HG02973 (cell line): Measurements from ENCODE around the gene TBC1D22B.

ENCODE experiments used
- ATAC-seq: cut with Tn5 transposase; IDR thresholded peaks from one replicate; pipeline ENCODE4 v1.9.1; 2021; ENCODE audit warnings: moderate library complexity; ENCODE audit not compliant: unreplicated experiment

TBC1D22B gene

DNA sequence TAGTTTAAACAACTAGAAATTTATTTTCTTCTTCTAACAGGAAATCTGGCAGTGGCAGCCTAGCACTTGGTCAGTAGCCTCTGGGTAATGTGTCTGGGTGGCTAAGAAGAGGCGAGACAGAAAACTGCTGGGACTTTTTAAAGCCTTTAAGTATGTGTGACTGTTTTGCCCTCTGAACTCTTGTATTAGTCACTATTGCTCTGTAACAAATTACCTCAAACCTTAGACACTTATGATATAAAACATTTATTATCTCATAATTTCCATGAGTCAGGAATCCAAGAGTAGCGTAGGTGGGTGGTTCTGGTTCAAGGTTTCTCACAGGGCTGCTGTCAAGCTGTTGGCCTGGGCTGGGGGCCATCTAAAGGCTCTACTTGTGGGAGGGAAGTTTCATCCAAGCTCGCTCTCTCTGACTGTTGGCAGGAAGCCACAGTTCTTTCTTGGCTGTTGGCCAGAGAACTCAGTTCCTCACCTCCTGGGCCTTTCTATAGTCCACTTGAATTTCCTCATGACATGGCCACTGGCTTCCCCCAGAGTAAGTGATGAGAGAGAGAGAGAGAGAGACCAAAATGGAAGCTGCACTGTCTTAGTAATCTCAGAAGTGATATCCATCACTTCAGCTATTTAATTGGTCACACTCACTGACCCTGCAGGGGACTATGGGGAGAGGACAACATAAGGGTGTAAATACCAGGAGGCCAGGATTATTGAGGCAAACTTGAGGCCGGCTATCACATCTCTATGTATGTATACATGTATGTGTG, 17.4 kb upstream of the TBC1D22B start:
- ATAC-seq = peak; percentile 71

DNA sequence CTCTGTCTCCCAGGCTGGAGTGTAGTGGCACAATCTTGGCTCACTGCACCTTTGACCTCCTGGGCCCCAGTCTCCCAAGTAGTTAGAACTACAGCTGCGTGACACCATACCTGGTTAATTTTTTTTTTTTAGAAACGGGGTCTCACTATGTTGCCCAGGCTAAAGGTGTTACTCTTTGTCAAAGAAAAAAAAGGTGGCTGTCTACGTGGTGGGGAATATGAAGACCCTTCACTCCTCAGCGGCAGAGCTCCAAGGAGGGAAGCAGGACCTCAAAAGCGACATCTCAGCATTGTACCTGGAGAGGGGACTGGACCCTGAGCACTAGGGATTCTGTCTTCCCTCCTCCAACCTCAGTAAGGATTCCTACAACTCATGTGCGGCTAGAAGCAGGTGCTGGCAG, 16.4 kb upstream of the TBC1D22B start:
- ATAC-seq = no peak

DNA sequence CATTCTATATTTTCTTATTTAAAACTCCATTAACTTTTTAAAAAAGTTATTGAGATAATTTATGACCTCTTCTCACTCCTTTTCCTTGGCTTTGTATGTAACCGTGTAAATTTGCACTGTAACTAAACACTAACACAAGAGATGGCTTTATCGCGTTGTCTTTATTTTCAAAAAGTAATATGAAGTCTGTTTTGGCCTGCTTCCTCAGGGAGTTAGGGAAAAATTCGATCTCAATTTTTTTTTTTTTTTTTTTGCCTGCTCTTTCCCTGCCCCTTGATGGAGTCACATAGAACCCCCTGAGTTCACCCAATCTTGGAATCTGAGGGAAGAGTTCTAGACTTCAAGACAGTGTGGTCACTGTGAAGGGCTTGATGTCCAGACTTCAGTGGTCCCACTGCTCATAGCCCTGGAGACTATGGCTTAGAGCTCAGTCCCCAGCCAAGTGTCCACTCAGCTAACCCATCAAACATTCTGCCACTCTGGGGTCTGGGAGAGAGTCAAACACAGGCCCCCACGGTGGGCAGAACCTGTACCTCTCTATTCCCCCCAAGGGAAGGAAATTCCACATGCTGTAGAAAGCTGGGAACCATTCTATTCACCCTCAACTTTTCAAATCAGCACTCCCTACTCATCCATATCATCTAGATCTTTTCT, 15.7 kb upstream of the TBC1D22B start:
- no peak for ATAC-seq

DNA sequence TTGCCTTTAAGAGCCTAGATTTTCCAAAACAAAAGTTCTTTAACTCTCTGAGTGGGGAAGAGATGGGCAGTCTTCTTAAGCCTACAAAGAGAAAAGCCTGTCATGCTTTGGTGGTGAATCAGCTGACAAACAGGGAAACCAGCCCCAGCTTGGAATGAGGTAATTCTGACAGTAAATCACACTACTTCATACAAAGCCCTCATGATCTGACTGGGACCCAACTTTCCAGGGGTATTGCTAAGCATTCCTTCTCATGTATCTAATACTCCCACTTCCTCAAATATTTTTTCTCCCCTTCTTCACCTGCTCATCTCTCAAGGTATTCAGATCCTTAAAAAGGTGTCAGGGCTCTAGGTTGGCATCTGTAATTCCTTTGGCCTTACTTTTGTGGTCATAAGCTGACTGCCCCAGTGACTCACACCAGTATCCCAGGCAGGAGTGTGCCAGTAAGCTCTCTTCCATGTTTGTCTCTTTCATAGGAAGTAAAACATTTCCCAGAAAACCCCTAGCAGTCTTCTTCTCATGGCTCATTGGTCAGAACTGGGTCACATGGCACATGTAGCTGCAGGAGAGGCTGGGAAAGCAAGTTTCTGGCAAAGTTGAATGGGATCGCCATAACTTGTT, 15.0 kb upstream of the TBC1D22B start:
- no peak for ATAC-seq

DNA sequence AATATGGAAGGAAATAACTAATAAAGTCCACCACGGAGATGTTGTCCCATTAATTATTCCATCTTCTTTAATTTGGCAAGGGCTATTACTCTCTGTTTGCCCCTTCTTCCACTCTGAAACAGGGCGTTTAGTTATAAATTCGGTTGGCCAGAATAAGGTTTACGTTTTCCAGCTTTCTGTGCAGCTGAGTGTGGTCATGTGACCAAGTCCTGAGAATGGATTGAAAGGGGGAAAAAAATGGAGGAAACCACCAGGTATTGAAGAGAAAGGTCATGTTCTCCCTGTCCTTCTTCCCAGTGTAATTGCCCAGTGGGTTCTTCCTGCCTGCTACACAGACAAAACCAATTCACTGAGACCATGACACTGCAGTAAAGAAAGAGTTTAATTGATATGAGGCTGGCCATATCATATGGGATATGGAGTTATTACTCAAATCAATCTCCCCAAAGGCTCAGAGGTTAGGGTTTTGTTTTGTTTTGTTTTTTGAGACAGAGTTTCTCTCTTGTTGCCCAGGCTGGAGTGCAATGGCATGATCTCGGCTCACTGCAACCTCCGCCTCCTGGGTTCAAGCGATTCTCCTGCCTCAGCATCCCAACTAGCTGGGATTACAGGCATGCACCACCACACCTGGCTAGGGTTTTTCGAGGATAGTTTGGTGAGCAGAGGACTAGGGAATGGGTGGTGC, 14.3 kb upstream of the TBC1D22B start:
- ATAC-seq = no peak

DNA sequence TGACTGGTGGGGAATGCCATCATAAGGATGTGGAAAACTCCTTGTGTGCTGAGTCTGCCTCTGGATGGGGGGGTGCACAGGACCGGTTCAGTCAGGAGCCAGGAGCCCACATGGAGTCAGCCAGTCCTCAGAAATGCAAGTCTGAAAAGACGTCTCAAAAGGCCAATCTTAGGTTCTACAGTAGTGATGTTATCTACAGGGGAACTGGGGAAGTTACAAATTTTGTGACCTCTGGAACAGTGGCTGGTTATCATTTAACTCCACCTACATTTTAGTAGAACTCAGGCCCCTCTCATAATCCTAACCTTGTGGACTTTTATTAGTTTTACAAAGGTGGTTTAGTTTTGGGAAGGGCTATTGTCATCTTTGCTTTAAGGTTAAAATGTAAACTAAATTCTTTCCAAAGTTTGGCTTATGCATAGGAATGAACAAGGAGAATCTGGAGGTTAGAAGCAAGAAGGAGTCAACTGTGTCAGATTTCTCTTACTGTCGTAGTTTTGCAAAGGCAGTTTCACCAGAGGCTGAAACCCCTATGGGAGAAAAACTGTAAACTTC, 13.7 kb upstream of the TBC1D22B start:
- no peak for ATAC-seq

DNA sequence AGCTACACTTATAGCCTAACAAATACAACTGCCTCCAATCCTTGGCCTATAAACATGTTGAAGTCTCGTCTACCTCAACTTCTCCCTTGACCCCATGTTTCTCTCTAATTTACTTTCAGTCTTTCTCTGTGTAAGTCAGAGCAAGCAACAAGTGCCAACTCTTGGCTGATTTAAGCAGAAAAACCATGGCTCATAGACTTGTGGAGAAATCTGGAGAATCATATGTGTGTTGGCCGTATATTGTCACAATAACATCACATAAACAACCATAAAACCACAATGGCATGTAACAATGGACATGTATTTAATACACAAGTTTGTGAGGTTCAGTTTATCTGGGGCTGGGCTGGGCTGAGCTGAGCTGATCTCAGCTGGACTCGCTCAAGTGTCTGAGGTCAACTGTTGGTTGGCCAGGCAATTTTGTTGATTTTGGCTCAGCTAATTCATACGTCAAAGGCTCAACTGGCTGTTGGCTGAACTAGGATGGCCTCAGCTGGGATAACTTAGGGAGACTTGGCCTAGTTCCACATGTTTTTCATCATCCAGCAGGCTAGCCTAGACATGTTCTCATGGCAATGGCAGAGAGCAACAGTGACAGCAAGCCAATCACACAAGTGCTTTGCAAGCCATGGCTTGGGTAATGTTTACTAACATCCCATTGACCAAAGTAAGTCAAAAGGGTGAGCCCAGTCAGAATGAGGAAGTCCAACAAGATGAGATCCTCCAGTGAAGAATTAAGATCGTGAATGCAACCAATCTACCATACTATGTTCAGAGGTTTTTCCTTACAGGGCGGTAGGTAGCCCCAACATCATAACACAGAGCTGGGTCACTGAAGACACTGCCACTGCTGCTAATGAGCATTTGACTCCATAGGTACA, 12.9 kb upstream of the TBC1D22B start:
- no peak for ATAC-seq

DNA sequence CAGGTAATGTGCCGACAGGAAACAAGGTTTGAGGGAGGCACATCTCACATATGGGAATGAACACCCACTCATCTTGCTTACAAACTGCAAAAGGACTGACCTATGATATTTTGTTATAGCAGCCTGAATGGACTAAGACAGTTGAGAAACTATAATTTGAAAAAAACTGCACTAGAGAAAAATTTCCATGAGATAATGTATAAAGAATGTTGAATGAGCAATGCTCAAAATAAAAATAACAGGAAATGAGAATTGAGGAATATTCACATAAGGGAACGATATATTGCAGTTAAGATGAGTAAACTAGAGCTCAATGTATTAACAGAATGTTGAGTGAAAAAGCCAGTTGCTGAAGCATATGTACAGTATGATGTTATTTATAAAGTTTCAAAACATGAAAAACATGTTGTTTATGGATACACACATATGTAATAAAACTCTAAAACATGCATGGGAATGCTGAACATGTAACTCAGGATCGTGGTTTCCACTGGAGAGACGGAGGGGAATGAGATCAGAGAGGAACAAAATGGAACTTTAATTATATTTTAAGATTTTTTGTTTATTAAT, 6.3 kb upstream of the TBC1D22B start:
- ATAC-seq = no peak

DNA sequence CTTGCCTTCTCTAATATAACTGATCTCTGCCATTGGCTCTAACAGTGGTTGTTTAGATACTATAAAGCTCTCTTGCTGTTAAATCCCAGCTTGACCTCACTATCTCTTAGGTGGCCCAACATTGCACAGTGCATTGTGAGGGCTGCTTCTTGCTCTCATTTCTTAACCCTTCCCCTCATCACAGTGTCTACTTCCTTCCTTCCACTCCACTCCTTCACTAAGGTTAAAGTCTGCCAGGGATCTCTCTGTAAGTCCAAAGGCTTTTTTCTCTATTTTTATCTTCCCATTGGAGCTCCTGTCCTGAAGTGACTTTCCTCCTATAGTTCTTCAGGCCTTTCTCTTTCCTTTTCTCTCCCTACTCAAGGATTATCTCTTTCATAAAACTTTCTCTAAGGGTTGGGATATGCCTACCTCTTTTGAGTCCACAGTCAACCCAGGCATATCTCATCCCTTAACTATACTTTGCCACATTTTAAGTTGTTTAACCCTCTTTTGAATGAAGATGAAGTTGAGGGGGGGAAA, 4.0 kb upstream of the TBC1D22B start:
- no peak for ATAC-seq

DNA sequence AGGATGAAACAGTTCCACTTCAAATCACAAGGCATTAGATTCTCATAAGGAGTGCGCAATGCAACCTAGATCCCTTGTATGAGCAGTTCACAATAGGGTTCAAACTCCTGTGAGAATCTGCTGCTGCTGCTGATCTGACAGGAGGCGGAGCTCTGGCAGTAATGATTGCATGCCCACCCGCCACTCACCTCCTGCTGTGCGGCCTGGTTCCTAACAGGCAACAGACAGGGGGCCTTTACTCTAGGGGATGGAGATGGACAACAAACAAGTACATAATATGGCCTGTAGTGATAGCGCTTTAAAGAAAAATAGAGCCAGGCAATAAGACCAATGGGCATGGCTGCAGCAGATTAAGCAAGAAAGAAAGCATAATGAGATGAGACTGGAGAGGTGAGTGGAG, 2.7 kb upstream of the TBC1D22B start:
- ATAC-seq = no peak

DNA sequence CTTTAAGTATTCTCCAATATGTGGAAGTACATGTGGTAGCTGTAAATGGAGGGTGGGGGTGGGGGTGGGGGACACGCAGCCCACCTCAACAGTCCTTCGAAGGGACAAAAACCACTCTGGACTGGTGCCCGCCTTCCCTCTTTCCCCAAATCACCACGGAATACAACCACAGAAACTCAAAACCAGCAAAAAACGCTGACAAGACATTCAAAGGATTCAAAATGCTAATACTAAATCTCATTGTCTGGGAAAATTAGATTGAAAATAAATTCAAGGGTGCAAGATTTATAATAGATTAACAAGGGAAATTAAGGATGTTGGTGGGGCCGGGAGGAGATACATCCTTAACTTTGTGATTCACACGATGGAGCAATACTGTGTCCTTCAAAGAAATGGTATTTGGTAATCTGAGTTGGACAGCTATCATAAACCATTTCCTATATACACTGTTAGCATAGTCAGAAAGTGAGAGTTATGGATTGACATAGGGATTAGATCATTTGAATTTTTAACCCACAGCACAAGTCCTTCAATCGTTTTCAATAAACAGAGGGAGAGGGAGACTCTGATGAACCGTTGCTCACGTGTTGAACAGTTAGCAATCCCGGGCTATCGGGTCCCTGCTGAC, 766 bp upstream of the TBC1D22B start:
- ATAC-seq = no peak

DNA sequence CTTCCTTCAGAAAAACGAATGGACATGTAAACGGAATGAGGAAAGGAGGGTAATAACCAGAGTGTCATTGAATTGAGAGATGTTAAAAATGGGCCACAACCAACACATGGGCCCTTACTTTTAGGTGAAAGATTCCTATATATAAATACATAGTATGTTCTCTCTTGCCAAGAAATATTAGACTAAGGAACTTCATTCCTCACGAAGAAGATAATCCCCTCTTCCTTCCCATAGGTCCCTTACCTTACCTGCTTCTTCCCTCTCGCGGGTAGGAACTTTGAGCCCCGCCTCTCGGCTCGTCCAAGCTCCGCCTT, 295 bp upstream of the TBC1D22B start:
- no peak for ATAC-seq

DNA sequence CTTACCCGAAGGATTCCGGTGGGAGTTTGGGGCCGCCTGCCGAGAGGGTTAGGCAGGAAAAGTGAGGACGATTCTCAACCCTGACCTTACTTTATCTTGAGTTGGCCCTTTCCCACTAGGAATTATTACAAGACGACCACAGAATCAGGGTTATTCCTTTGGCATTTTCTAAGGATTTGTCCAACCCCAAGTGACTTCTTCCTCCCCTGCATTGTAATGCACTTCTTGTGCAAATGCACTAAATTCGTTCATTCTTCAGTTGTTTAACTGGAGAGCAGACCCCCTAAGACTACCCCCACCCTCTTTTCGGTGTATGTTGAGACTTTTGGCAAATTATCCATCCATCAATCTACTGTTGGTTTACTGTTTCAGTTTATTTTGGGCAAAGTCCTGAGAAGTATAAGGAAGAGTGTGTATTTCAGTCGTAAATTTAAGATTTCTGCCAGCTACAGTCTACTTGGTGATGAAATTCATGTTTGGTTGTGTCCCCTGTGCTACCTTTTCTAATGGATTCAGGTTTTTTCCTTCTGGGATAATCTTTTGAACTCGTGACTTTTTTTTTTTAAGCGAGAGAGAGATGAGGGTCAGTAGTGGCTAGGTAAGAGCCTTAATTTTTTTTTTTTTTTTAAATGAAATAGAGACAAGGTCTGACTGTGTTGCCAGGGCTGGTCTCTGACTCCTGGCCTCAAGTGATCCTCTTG, 983 bp downstream of the TBC1D22B start:
- ATAC-seq = no peak

DNA sequence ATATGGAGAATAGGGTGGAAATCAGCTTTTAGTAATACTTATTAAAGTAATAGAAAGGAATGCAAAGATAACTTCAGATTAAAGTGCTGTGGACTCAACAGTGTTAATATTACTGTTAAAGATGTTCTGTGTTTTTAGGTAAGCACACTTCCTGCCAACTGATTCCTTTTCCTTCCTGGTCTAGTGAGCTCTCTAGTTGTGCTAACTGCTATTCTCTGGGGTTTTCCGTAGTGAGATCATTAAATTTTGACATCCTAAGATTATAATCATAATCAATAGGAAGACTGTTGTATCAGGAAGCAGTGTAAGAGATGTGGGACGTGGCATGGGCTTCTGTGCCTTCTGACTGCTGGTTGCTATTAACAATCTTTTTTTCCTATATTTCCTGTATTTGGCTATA, 1.6 kb downstream of the TBC1D22B start:
- ATAC-seq = no peak

DNA sequence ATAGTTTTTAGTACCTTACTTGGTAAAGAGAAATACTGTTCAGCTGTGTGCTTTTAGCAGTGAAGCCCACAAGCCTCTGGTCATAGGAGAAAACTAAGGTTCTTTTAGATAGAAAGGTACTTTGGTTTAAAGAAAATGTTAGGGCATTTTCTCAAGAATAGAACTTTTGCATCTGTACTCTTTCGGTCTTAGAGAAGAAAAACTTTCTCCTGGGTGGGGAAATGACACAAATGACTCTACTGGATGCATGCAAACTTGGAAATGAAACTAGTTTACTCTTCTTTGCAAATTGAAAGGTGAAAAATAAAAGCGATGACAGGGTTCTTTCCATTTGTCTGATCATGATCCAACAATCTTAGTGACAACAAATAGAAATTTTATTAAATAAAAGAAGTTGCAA, 2.5 kb downstream of the TBC1D22B start:
- no peak for ATAC-seq

DNA sequence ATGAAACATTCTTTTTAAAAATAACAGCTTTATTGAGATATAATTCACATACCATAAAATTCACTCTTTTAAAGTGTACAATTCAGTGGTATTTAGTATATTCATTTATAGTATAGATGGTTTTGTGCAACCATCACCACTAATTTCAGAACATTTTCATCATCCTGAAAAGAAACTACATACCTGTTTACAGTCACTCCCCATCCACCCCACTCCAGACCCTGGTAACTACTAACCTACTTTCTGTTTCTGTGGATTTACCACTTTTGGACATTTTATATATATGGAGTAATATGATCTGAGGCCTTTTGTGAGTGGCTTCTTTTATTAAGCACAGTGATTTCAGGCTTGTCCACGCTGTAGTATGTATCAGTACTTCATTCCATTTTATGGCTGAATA, 2.9 kb downstream of the TBC1D22B start:
- no peak for ATAC-seq

DNA sequence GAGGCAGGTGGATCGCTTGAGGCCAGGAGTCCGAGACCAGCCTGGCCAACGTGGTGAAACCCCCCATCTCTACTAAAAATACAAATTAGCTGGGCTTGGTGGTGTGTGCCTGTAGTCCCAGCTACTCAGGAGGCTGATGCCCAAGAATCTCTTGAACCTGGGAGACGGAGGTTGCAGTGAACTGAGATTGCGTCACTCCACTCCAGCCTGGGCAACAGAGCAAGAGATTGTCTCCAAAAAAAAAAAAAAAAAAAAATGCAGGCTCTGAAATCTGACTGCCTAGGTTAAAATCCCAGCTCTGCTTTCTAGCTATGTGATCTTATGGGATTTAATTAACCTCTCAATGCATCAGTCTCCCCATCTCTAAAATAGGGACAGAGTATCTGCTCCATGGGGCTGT, 3.6 kb downstream of the TBC1D22B start:
- ATAC-seq = no peak

DNA sequence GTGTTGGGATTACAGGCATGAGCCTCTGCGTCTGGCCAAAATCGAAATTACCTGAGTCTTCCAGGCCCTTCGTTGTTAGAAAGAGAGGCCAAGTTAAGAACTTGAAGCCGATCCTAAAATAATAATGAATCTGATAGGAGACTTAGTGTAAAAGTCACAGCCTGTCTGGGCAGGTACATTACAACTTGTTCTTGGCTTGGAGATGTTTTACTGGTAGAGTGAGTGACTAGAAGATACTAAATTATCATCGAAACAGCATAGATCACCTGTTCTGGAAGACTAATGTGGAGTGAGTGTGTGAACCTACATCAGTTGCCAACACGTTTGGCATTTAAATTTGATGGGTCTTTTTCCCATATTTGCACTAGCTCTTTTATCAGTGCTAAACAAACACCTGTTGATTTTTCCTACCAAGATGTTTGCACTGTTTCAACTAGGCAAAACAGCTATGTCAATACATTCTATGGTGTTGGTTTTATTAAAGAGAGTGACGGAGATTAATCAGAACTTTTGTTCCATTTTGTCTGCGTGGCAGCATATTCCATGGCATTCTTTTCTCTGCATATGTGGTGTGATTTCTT, 5.0 kb downstream of the TBC1D22B start:
- no peak for ATAC-seq

DNA sequence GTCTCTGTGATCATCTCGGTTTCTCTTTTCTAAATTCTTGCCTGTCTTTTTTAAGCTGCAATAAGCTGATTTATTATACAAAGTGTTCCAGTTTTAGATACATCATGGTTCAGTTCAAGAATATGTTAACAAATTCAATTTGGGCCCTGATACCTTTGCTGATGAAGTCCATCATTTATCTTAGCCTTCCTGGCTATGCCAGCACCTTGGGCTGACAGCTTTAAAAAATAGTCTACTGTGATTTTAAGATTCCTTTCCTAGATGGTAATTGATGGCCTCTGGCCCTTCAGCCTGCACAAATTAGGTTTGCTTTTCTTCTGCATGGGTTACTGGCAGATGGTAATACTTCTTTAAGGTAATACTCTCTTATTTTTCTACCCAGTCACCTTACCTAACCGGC, 7.4 kb downstream of the TBC1D22B start:
- no peak for ATAC-seq
